Right cardiac atrium (tissue), 5 donors: Measurements from ENCODE around the gene TMEM106B. TPM values are rescaled to one million over a fixed set of nuclear protein-coding genes. Genes with fewer than 3 reads are reported as not detected.
"Not testable (repeated sequence)": the region's sequence is repeated elsewhere in the genome, so short reads cannot be mapped to it uniquely, and the experiment has no call there.

Experiments used
- ATAC-seq, 2 donors: fragments of 200-7000 bp; cut with Tn5 transposase; one replicate each; pipeline versions ENCODE4 v1.8.0 to v1.9.1; 2020; ENCODE audit warnings: moderate library complexity in 2 of 2, mild to moderate bottlenecking in 1 of 2
- DNase-seq, 3 donors: peaks; one replicate each; pipeline ENCODE4 v3.0.0-alpha.2; 2020
- H3K27ac ChIP-seq: one replicate; pipeline ENCODE4 v1.5.1; 2013; ENCODE audit warnings: mild to moderate bottlenecking, low read length, control low read depth, moderate library complexity
- H3K27me3 ChIP-seq: one replicate; pipeline ENCODE4 v1.6.1; 2013; ENCODE audit not compliant: control insufficient read depth, insufficient read depth
- H3K4me1 ChIP-seq: one replicate; pipeline ENCODE4 v1.6.1; 2013; ENCODE audit warnings: low read length; ENCODE audit not compliant: control insufficient read depth, insufficient read depth
- H3K4me3 ChIP-seq: one replicate; pipeline ENCODE4 v1.5.1; 2013; ENCODE audit warnings: low read length, control low read depth
- H3K9me3 ChIP-seq: one replicate; pipeline ENCODE4 v1.6.1; 2013; ENCODE audit warnings: low read length; ENCODE audit not compliant: control insufficient read depth
- WGBS: extraction: QIAGEN DNeasy Blood & Tissue Kit; methylation state at CpG from one replicate; pipeline ENCODE4 v1.1.7; 2013; 5-methylcytosine and 5-hydroxymethylcytosine counted together
- intact Hi-C, 4 donors: fragments of 100-400 bp; cut with DNase I; formaldehyde crosslinking; loops; one replicate each; pipeline versions ENCODE4 v1.11.0 to v1.14.0; 2022 to 2023
- polyA plus RNA-seq: library from polyadenylated mRNA; stranded (reverse); fragments of 200-250 nt; gene quantifications from one replicate; pipeline ENCODE4 v1.2.3, GENCODE V29; 2013
- total RNA-seq, 4 donors: library from RNA; stranded (reverse); fragmentation: NEBNext Ultra II Directional; extraction: Animal tissue kit (Norgen Biotek cat#: 25700); gene quantifications; one replicate each; pipeline ENCODE4 v1.2.1, GENCODE V29; 2021
- donor health status: healthy with polysubstance abuse.
- donor health status: DM: no; HTN: yes; CAD: no.
- donor health status: DM: no; HTN: no; CAD: no.
- donor health status: DM: no; HTN: yes; CAD: no; lungs with severe emphysema.
- donor health status: DM: yes; HTN: yes; CAD: no.

Gene TMEM106B
- total and polyA plus RNA-seq, 5 donors = 20.8 to 65.7 (median 63.5) TPM

DNA sequence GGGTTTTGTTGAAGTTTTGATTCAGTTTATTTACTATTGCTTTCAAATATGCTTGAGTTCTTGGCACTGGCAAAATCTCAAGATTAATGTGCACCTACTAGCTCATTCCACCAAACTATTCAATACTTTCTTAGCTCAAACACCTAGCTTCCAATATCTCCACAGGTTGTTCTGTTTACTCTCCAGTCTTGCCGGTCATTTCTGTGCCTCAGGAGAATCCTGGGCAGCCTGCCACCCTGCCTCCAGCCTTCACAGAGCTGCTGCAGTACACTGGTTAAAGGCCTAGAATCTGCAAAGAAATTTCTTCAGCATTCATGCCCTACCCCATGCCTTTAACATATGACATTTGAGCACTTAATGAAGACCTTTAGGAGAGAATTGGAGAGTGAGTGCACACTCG is 4.0 kb upstream of the TMEM106B start:
- DNase-seq (peak in 1 of 3 donors; percentile 21), ATAC-seq (no peak)
- 40% methylated on average over 2 of the region's 2 CpGs for WGBS
- H3K27me3 ChIP-seq = no peaks in the 10 kb centered on the region
- no peaks in the 10 kb centered on the region for H3K9me3 ChIP-seq
- H3K4me3 ChIP-seq = no peak overlapping the region
- H3K4me1 ChIP-seq = peaks cover under 1% of the 10 kb centered on the region
- intact Hi-C loops = no loop called here
- H3K27ac ChIP-seq = no peak overlapping the region

- no peak overlapping the region for H3K4me3 ChIP-seq
- intact Hi-C loops = no loop called here
- H3K4me1 ChIP-seq = peaks cover 2% of the 10 kb centered on the region
- H3K27ac ChIP-seq = no peak overlapping the region
- DNase-seq (no peak), ATAC-seq (no peak)
- H3K9me3 ChIP-seq = no peaks in the 10 kb centered on the region
- 42% methylated on average over 1 of the region's 1 CpG for WGBS
- H3K27me3 ChIP-seq = no peaks in the 10 kb centered on the region
These were observed 1.9 kb upstream of the TMEM106B start for GRCh38 chr7:12209221-12209620.

GRCh38 chr7:12210179-12211053 is 678 bp upstream of the TMEM106B start:
- Histone ChIP-seq H3K27ac (peak overlapping the region; percentile 93), H3K27me3 (no peaks in the 10 kb centered on the region), H3K9me3 (no peaks in the 10 kb centered on the region), H3K4me1 (peaks cover 2% of the 10 kb centered on the region), H3K4me3 (peak overlapping the region; percentile 91)
- DNase-seq (peak in 1 of 3 donors; percentile 64), ATAC-seq (peak; percentile 62 to 72)
- 2% methylated on average over 26 of the region's 26 CpGs for WGBS
- intact Hi-C loops = no loop called here

DNA sequence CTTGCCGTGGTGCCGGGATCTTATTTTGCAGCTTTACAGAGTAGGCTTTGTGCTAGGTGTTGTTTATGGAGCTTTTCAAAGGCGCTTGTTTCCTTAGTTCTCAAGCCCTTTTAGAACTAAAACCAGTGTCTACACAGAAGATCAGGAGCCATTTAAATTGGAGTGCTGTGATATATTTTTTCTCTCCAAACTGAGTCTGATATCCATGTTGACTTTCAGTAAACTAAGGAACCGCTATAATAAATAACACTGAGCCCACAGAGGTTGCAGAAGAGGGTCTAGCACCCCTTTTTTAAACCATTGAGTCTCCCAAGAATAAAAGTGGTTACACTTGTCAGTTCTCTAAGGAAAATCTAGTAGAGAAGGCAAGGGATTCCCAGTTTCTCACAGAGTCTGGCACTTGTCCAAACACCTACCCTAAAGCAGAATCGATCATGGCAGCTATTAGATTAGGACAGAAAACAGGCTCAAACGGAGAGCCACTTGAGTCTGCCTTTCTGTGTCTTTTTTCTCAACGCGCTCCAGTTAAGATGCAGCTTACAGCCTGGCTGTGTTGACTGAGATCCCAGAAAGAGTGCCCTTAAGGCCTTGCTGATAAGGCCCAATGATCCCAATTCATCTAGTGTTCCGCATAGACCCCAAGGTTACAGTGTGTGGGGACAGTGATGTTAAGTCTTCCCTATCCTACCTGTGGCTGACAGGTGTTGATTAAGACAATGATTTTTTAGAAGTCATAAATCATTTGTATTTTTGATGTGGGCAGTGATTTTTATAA is 804 bp downstream of the TMEM106B start:
- WGBS = 17% methylated on average over 9 of the region's 9 CpGs
- ATAC-seq = no peak
- no peaks in the 10 kb centered on the region for H3K9me3 ChIP-seq
- H3K4me1 ChIP-seq = peaks cover 2% of the 10 kb centered on the region
- DNase-seq = no peak
- no peaks in the 10 kb centered on the region for H3K27me3 ChIP-seq
- H3K27ac ChIP-seq = peak overlapping the region; percentile 93
- H3K4me3 ChIP-seq = peak overlapping the region; percentile 91
- intact Hi-C loops = no loop called here

DNA sequence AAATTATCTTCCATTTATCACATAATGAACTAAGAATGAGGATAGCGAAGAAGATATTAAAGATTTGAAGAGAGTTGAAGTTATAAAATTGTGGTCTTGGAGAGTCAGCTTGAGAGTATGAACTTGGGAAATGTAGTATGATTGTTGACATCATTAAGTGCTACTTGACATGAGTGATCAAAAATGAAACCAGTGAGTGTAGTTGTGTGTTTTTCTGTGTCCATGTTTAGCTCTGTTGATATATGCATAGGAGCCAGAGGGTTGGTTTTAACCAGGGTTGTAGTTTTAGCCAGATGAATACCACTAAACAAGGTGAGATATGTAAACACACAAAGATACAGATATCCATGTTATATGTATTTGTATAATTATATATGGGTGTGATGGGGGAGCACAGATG is 6.2 kb downstream of the TMEM106B start:
- intact Hi-C loops = no loop called here
- H3K4me1 ChIP-seq = peaks cover 2% of the 10 kb centered on the region
- ATAC-seq (no peak), DNase-seq (no peak)
- H3K27me3 ChIP-seq = no peaks in the 10 kb centered on the region
- H3K9me3 ChIP-seq = no peaks in the 10 kb centered on the region
- H3K4me3 ChIP-seq = no peak overlapping the region
- WGBS = 96% methylated on average over 1 of the region's 1 CpG
- H3K27ac ChIP-seq = no peak overlapping the region

GRCh38 chr7:12220389-12221046 is 9.4 kb downstream of the TMEM106B start:
- 82% methylated on average over 1 of the region's 1 CpG for WGBS
- DNase-seq (no peak), ATAC-seq (no peak)

GRCh38 chr7:12221414-12221813 is 10.3 kb downstream of the TMEM106B start:
- Histone ChIP-seq H3K4me1 (peaks cover 2% of the 10 kb centered on the region), H3K27me3 (no peaks in the 10 kb centered on the region), H3K27ac (no peak overlapping the region), H3K9me3 (no peaks in the 10 kb centered on the region), H3K4me3 (no peak overlapping the region)
- ATAC-seq (no peak), DNase-seq (no peak)
- intact Hi-C loops = no loop called here

More at GRCh38 chr7:12220389-12221046, 9.4 kb downstream of the TMEM106B start:
- no peak overlapping the region for H3K4me3 ChIP-seq
- intact Hi-C loops = no loop called here
- no peak overlapping the region for H3K27ac ChIP-seq
- H3K9me3 ChIP-seq = no peaks in the 10 kb centered on the region
- peaks cover 2% of the 10 kb centered on the region for H3K4me1 ChIP-seq
- H3K27me3 ChIP-seq = no peaks in the 10 kb centered on the region

DNA sequence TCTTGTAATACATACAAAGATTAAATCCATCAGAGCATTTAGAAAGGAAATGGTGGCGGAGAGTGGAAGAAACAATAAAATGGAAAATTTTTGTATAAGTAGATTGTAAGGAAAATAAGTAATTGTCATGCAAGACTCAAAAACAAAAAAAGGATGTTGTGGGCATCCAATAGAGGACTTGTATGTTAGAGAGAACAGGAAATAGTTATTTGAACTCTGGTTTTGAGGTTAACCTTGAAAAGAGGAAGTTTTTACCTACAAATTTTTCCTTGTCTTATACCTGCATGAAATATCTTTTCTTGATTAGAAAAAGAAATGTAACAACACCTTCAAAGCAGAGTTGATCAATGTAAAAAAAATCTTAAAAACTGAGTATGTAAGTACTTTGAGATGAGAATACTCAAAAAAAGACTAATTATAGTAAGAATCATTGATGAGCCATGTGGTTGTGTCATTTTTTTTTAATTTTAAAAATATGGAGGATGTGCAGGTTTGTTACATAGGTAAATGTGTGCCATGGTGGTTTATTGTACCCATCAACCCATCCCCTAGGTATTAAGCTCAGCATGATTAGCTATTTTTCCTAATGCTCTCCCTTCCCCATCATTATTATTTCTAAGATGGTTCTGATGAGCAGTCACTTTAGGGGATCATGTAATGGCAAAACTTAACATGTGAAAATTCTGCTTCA is 11.9 kb downstream of the TMEM106B start:
- no peak for DNase-seq
- Histone ChIP-seq H3K4me1 (peaks cover 2% of the 10 kb centered on the region), H3K4me3 (no peak overlapping the region), H3K9me3 (no peaks in the 10 kb centered on the region), H3K27ac (no peak overlapping the region), H3K27me3 (no peaks in the 10 kb centered on the region)
- WGBS = 53% methylated on average over 1 of the region's 1 CpG
- ATAC-seq = no peak
- intact Hi-C loops = no loop called here

- DNase-seq, intact Hi-C loops, ATAC-seq, H3K27me3 ChIP-seq, H3K27ac ChIP-seq, H3K4me1 ChIP-seq, H3K4me3 ChIP-seq, H3K9me3 ChIP-seq: not testable (repeated sequence)
- 85% methylated on average over 7 of the region's 7 CpGs for WGBS
These were observed 13.9 kb downstream of the TMEM106B start for GRCh38 chr7:12225017-12225416.

DNA sequence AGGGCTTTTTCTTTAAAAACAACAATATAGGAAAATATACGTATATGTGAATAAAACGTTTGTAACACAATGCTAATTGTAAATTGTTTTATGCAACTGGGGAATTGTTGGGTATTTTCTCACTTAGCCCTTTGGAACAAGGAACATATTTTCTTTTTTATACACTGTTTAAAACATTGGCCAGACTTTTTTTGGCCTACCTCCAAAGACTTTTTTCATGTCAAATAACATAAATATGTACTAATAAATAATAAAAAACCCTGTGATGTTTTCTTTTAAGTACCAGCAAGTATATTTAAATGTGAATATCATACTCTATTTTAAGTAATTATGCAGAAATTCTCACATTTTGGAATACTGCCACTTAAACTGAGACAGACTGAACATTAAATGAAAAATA is 15.7 kb downstream of the TMEM106B start:
- Histone ChIP-seq H3K4me1 (no peaks in the 10 kb centered on the region), H3K9me3 (no peaks in the 10 kb centered on the region), H3K27ac (no peak overlapping the region), H3K4me3 (no peak overlapping the region), H3K27me3 (no peaks in the 10 kb centered on the region)
- DNase-seq = no peak
- intact Hi-C loops = no loop called here
- WGBS = 53% methylated on average over 2 of the region's 2 CpGs
- no peak for ATAC-seq
